ENCODE measurements around the gene H2BK1.

H2BK1 gene

GRCh38 chr7:151208253-151208862 lies 1.9 kb downstream of the H2BK1 start:
- H3K4me3 ChIP-seq (ENCODE audit: low read depth, low read length): no peak overlapping the region
- TF ChIP-seq CTCF (conservative IDR thresholded peaks at IDR 0.05; ENCODE audit: low read depth, low read length): no peak
- DNase-seq (ENCODE audit: low read depth): no peak

- no peak for DNase-seq (ENCODE audit: low read depth)
- no peak overlapping the region for H3K4me3 ChIP-seq (ENCODE audit: low read depth, low read length)
- TF ChIP-seq CTCF (conservative IDR thresholded peaks at IDR 0.05; ENCODE audit: low read depth, low read length): no peak
Observed at GRCh38 chr7:151207804-151208203, 2.5 kb downstream of the H2BK1 start.

- no peak overlapping the region for H3K4me3 ChIP-seq (ENCODE audit: low read depth, low read length)
- no peak for DNase-seq (ENCODE audit: low read depth)
- TF ChIP-seq CTCF (conservative IDR thresholded peaks at IDR 0.05; ENCODE audit: low read depth, low read length): no peak
Observed at GRCh38 chr7:151207315-151207714, 3.0 kb downstream of the H2BK1 start.

- TF ChIP-seq CTCF (conservative IDR thresholded peaks at IDR 0.05; ENCODE audit: low read depth, low read length): no peak
- H3K4me3 ChIP-seq (ENCODE audit: low read depth, low read length): no peak overlapping the region
- no peak for DNase-seq (ENCODE audit: low read depth)
Observed at GRCh38 chr7:151206914-151207313, 3.4 kb downstream of the H2BK1 start.

GRCh38 chr7:151205730-151206129 lies 4.6 kb downstream of the H2BK1 start:
- H3K4me3 ChIP-seq (ENCODE audit: low read depth, low read length): no peak overlapping the region
- no peak for DNase-seq (ENCODE audit: low read depth)
- TF ChIP-seq CTCF (conservative IDR thresholded peaks at IDR 0.05; ENCODE audit: low read depth, low read length): no peak

- TF ChIP-seq CTCF (conservative IDR thresholded peaks at IDR 0.05; ENCODE audit: low read depth, low read length): no peak
- DNase-seq (ENCODE audit: low read depth): no peak
- H3K4me3 ChIP-seq (ENCODE audit: low read depth, low read length): no peak overlapping the region
Observed at GRCh38 chr7:151204383-151205032, 5.8 kb downstream of the H2BK1 start.

- TF ChIP-seq CTCF (conservative IDR thresholded peaks at IDR 0.05; ENCODE audit: low read depth, low read length): no peak
- H3K4me3 ChIP-seq (ENCODE audit: low read depth, low read length): no peak overlapping the region
- no peak for DNase-seq (ENCODE audit: low read depth)
Observed at GRCh38 chr7:151202836-151203235, 7.5 kb downstream of the H2BK1 start.
